Progenitor cell of endocrine pancreas (in vitro differentiated cells): ENCODE measurements around the gene HACD2. TPM values are rescaled to one million over a fixed set of nuclear protein-coding genes. Genes with fewer than 3 reads are reported as not detected.

Experiments used
- DNase-seq: peaks from one replicate; pipeline ENCODE4 v3.0.0; 2021; ENCODE audit warnings: low spot score; ENCODE audit not compliant: unreplicated experiment
- H3K27ac Mint-ChIP-seq: 2 replicates; pipeline ENCODE4 v1.8.0; 2021; ENCODE audit warnings: mild to moderate bottlenecking, moderate library complexity, mixed read lengths
- H3K27me3 Mint-ChIP-seq: 2 replicates; pipeline ENCODE4 v1.8.0; 2021; ENCODE audit warnings: mixed read lengths
- H3K36me3 Mint-ChIP-seq: 2 replicates; pipeline ENCODE4 v1.8.0; 2022; ENCODE audit warnings: mixed read lengths; ENCODE audit not compliant: insufficient read depth
- H3K4me1 Mint-ChIP-seq: 2 replicates; pipeline ENCODE4 v1.8.0; 2021; ENCODE audit warnings: low read depth, mixed read lengths
- H3K4me3 Mint-ChIP-seq: 2 replicates; pipeline ENCODE4 v1.8.0; 2021; ENCODE audit warnings: low read depth, mild to moderate bottlenecking, moderate library complexity, mixed read lengths
- H3K9me3 Mint-ChIP-seq: 2 replicates; pipeline ENCODE4 v1.8.0; 2021; ENCODE audit warnings: low read depth, mixed read lengths
- CTCF ChIP-seq: fragments of 200-600 bp; sonication (generic); IDR thresholded peaks from one replicate; pipeline ENCODE4 v1.5.0; 2021; ENCODE audit warnings: antibody characterized with exemption, mild to moderate bottlenecking; ENCODE audit not compliant: unreplicated experiment
- total RNA-seq: library from RNA; stranded (reverse); gene quantifications from 2 replicates; pipeline ENCODE4 v1.2.1, GENCODE V29; 2021

Gene HACD2
- total RNA-seq, 1 donor from 2014 or later: 57.6 TPM

DNA sequence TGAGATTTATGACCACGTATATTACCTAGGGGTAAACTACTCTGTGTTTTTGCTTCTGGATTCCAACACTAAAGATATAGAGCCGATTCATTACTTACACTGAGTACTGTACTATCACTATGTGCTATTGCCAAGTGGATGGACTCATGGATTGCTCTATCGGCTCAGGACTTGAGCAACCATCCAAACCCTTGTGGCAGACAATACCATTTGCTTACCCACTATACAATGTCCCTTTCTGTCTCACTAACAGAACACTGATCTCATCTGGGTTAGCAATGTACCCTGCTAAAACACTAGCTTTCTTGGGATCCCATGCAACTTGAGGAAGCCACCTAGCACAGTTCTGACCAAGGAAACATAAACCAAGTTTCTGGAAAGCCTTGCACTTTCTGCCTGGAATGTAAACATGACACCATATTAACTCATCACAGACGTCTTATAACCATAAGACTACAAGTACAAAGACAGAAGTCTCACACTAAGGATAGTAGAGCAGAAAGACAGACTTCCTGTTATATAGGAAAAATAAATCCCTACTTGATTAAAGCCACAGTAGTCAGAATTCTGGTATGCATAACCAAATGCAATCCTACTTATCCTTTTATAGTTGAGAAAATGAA is 38.6 kb downstream of the HACD2 start:
- TF ChIP-seq CTCF: no peak
- peaks cover 1% of the 10 kb centered on the region for H3K4me1 Mint-ChIP-seq
- H3K27ac Mint-ChIP-seq: no peak overlapping the region
- no peaks in the 10 kb centered on the region for H3K9me3 Mint-ChIP-seq
- H3K36me3 Mint-ChIP-seq: peaks cover 22% of the 10 kb centered on the region
- no peak overlapping the region for H3K4me3 Mint-ChIP-seq
- no peaks in the 10 kb centered on the region for H3K27me3 Mint-ChIP-seq
- no peak for DNase-seq

DNA sequence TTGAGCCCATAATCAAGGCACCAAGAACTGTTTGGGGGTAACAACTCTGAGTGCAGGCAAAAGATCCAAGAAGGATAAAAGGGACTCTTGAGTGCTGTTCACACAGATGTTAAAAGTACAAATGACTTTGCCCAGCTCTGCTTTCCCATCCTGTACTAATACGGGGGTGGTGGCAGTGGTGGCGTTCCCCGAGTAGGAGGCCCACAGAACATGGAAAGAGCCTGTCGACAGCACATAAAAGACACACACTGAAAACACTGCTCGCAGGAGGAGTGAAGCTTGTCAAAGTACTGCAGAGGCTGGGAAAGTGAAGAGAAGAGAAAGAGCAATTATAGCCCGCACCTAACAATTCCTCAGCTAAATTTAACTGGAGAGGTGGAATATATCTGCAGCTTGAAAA is 40.9 kb downstream of the HACD2 start:
- no peak for TF ChIP-seq CTCF
- H3K27me3 Mint-ChIP-seq: no peaks in the 10 kb centered on the region

DNA sequence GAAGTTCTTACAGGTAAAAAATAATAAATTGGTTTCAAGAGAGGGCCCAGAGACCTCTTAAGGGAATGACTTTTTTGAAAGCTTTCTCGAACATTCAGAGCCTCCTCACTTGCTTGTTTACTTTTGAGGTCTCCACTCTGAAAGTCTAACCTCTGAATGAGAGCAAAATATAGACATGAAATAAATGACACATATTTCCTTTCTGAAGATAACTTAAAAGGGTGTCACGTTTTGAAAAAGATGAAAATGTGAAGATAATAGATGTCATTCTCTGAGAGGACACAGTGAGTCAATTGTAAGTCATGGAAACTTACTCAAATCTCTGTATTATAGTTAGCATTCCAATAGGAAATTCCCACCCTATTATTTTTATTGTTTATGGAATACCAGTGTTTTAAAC is 44.6 kb downstream of the HACD2 start:
- TF ChIP-seq CTCF: no peak
- H3K27ac Mint-ChIP-seq: no peak overlapping the region
- H3K4me1 Mint-ChIP-seq: peaks cover 3% of the 10 kb centered on the region
- H3K27me3 Mint-ChIP-seq: no peaks in the 10 kb centered on the region
- H3K4me3 Mint-ChIP-seq: no peak overlapping the region
- no peak for DNase-seq
- H3K36me3 Mint-ChIP-seq: peaks cover 11% of the 10 kb centered on the region
- H3K9me3 Mint-ChIP-seq: no peaks in the 10 kb centered on the region

More for the DNA sequence above, 40.9 kb downstream of the HACD2 start:
- H3K9me3 Mint-ChIP-seq: no peaks in the 10 kb centered on the region
- H3K36me3 Mint-ChIP-seq: peaks cover 11% of the 10 kb centered on the region
- no peak overlapping the region for H3K4me3 Mint-ChIP-seq
- no peak for DNase-seq
- peaks cover 3% of the 10 kb centered on the region for H3K4me1 Mint-ChIP-seq
- H3K27ac Mint-ChIP-seq: no peak overlapping the region

GRCh38 chr3:123536153-123536895 is 48.5 kb downstream of the HACD2 start:
- H3K4me3 Mint-ChIP-seq: no peak overlapping the region
- DNase-seq: no peak
- H3K27me3 Mint-ChIP-seq: no peaks in the 10 kb centered on the region
- peaks cover 3% of the 10 kb centered on the region for H3K36me3 Mint-ChIP-seq
- H3K4me1 Mint-ChIP-seq: peaks cover 1% of the 10 kb centered on the region
- H3K9me3 Mint-ChIP-seq: no peaks in the 10 kb centered on the region
- TF ChIP-seq CTCF: no peak
- H3K27ac Mint-ChIP-seq: no peak overlapping the region

DNA sequence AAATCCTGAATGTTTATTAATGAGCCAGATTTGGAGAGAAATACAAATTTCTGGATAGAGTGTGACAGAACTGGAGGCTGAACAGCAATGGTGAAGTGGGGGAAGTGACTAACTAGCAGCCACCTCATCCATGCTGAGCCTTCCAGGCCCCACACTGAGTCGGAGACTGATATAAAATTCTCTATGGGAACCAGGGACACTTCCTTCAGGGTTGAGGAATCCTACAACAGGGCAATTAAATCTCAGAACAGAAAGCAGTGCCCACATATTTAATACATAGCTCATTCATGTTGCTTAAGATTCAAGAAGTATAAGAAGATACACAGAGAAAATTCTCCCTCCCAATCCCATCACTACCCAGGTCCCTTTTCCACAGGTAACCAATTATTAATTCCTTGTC is 49.3 kb downstream of the HACD2 start:
- Mint-ChIP-seq H3K4me1 (peaks cover 1% of the 10 kb centered on the region), H3K27me3 (no peaks in the 10 kb centered on the region), H3K4me3 (no peak overlapping the region), H3K36me3 (peaks cover 2% of the 10 kb centered on the region), H3K27ac (no peak overlapping the region), H3K9me3 (no peaks in the 10 kb centered on the region)
- no peak for TF ChIP-seq CTCF
- DNase-seq: no peak
